HCT116 (cell line): ENCODE results near the gene CADPS. TPM values are rescaled to one million over a fixed set of nuclear protein-coding genes. Genes with fewer than 3 reads are reported as not detected.

ENCODE experiments used
- ATAC-seq: fragments of 200-7000 bp; cut with Tn5 transposase; 2 replicates; pipeline ENCODE4 v1.9.1; 2020; ENCODE audit warnings: mild to moderate bottlenecking, moderate library complexity
- BruUV-seq: library from RNA; stranded (reverse); fragments of 400-500 nt; replicated peaks from 2 replicates; lab custom pipeline; 2021; lab: Mats Ljungman, UMichigan
- CTCF ChIA-PET: fragments of 300-600 bp; sonication (Branson Sonifier 250); formaldehyde crosslinking; loops from one replicate; lab custom pipeline; 2021; ENCODE audit warnings: antibody characterized with exemption; lab: Charles Lee
- POLR2A ChIA-PET: fragments of 300-600, 350-600 bp; sonication (Branson Sonifier 250); formaldehyde crosslinking; loops from one replicate; lab custom pipeline; 2021; ENCODE audit warnings: antibody characterized with exemption; lab: Charles Lee
- RAD21 ChIA-PET, 2 experiments: fragments of 300-600 bp; sonication (Branson Sonifier 250); formaldehyde crosslinking; loops; one replicate each; lab custom pipeline; 2023; ENCODE audit warnings: low total read pairs in 2 of 2; ENCODE audit not compliant: uncharacterized antibody in 2 of 2, unreplicated experiment in 2 of 2, low non-redundant PET in 1 of 2; lab: Charles Lee
- DNase-seq: peaks from one replicate; pipeline ENCODE4 v3.0.0-alpha.2; 2010; ENCODE audit warnings: low read depth, low spot score
- H2AFZ ChIP-seq: fragments of 200-600 bp; shearing (Covaris generic), sonication (generic); 2 replicates; pipeline ENCODE4 v1.6.1; 2017; ENCODE audit warnings: low read depth, mixed run types, mixed read lengths, antibody characterized with exemption, low read length; ENCODE audit not compliant: poor library complexity, severe bottlenecking
- H3K27ac ChIP-seq: 2 replicates; pipeline ENCODE4 v1.5.1; 2012; ENCODE audit warnings: low read depth, low read length
- H3K27me3 ChIP-seq: fragments of 200-600 bp; sonication (generic); 2 replicates; pipeline ENCODE4 v1.6.1; 2016; ENCODE audit warnings: mixed run types, low read length, mixed read lengths; ENCODE audit not compliant: insufficient read depth
- H3K36me3 ChIP-seq, 2 experiments: fragments of 200-500 bp in 1 of 2; fragments of 200-600 bp in 1 of 2; sonication (Bioruptor generic) in 1 of 2; sonication (generic) in 1 of 2; 2 replicates each; pipeline versions ENCODE4 v1.5.1 to v1.6.1; 2014 to 2016; ENCODE audit warnings: low read length in 2 of 2, inconsistent platforms in 1 of 2, mixed read lengths in 1 of 2, mixed run types in 1 of 2; ENCODE audit not compliant: insufficient read depth in 2 of 2, control insufficient read depth in 1 of 2
- H3K4me1 ChIP-seq, 2 experiments: fragments of 200-600 bp in 1 of 2; sonication (generic) in 1 of 2; 2 replicates each; pipeline versions ENCODE4 v1.5.1 to v1.6.1; 2012 to 2017; ENCODE audit warnings: low read length in 2 of 2, inconsistent platforms in 1 of 2, mild to moderate bottlenecking in 1 of 2, mixed read lengths in 1 of 2, mixed run types in 1 of 2, moderate library complexity in 1 of 2; ENCODE audit not compliant: insufficient read depth in 2 of 2, control insufficient read depth in 1 of 2
- H3K4me2 ChIP-seq: fragments of 200-600 bp; sonication (generic); 2 replicates; pipeline ENCODE4 v1.6.1; 2017; ENCODE audit warnings: mixed run types, low read length, mixed read lengths
- H3K4me3 ChIP-seq, 2 experiments: fragments of 200-600 bp in 1 of 2; sonication (generic) in 1 of 2; replicated peaks in 1 of 2; 2 replicates each; pipeline ENCODE4 v1.5.1; 2011 to 2016; ENCODE audit warnings: low read length in 2 of 2, control low read depth in 1 of 2, low read depth in 1 of 2, mild to moderate bottlenecking in 1 of 2, mixed read lengths in 1 of 2, mixed run types in 1 of 2
- H3K79me2 ChIP-seq: fragments of 200-600 bp; sonication (generic); 2 replicates; pipeline ENCODE4 v1.6.1; 2017; ENCODE audit warnings: mild to moderate bottlenecking, mixed run types, low read length, moderate library complexity, mixed read lengths; ENCODE audit not compliant: insufficient read depth
- H3K9ac ChIP-seq: fragments of 200-600 bp; sonication (generic); 2 replicates; pipeline ENCODE4 v1.6.1; 2016; ENCODE audit warnings: low read length, mixed read lengths
- H3K9me2 ChIP-seq: fragments of 200-600 bp; sonication (generic), shearing (Covaris generic); 2 replicates; pipeline ENCODE4 v1.6.1; 2017; ENCODE audit warnings: mixed run types, mild to moderate bottlenecking, moderate library complexity; ENCODE audit not compliant: insufficient read depth
- H3K9me3 ChIP-seq, 2 experiments: fragments of 200-500 bp in 1 of 2; fragments of 200-600 bp in 1 of 2; sonication (Bioruptor generic) in 1 of 2; sonication (generic) in 1 of 2; 2 replicates each; pipeline ENCODE4 v1.6.1; 2014 to 2017; ENCODE audit warnings: low read length in 2 of 2, mixed read lengths in 2 of 2, inconsistent platforms in 1 of 2, low read depth in 1 of 2, mild to moderate bottlenecking in 1 of 2, mixed run types in 1 of 2, moderate library complexity in 1 of 2; ENCODE audit not compliant: control insufficient read depth in 1 of 2, insufficient read depth in 1 of 2
- H4K20me1 ChIP-seq: fragments of 200-600 bp; sonication (generic), shearing (Covaris generic); 2 replicates; pipeline ENCODE4 v1.6.1; 2017; ENCODE audit warnings: mixed run types, mild to moderate bottlenecking, moderate library complexity; ENCODE audit not compliant: insufficient read depth
- CEBPB ChIP-seq: IDR thresholded peaks from 2 replicates; pipeline ENCODE4 v1.6.1; 2012; ENCODE audit warnings: low read depth
- CTCF ChIP-seq, 3 experiments: fragments of 200-600 bp in 1 of 3; sonication (generic) in 1 of 3; IDR thresholded peaks in 2 of 3; conservative IDR thresholded peaks in 1 of 3; 2 replicates each; pipeline ENCODE4 v1.5.1; 2012 to 2017; ENCODE audit warnings: low read depth in 2 of 3, low read length in 2 of 3, antibody characterized with exemption in 1 of 3, borderline replicate concordance in 1 of 3, control low read depth in 1 of 3, mild to moderate bottlenecking in 1 of 3, mixed read lengths in 1 of 3, mixed run types in 1 of 3, moderate library complexity in 1 of 3; ENCODE audit not compliant: insufficient read depth in 1 of 3
- POLR2A ChIP-seq: IDR thresholded peaks from 2 replicates; pipeline ENCODE4 v1.7.0; 2011; ENCODE audit warnings: borderline replicate concordance; ENCODE audit not compliant: insufficient read depth, insufficient read length; ENCODE audit errors: extremely low read depth
- SIN3A ChIP-seq: IDR thresholded peaks from 2 replicates; pipeline ENCODE4 v1.6.1; 2012; ENCODE audit warnings: low read depth
- YY1 ChIP-seq: IDR thresholded peaks from 2 replicates; pipeline ENCODE4 v1.6.1; 2011; ENCODE audit warnings: low read length, low read depth, moderate library complexity, mild to moderate bottlenecking; ENCODE audit not compliant: insufficient replicate concordance; ENCODE audit errors: extremely low read depth
- ZNF274 ChIP-seq: fragments of 200-500 bp; sonication (Bioruptor generic); IDR thresholded peaks from 2 replicates; pipeline ENCODE4 v1.6.1; 2014; ENCODE audit warnings: mild to moderate bottlenecking, low read depth, low read length, inconsistent platforms
- intact Hi-C: fragments of 100-400 bp; cut with micrococcal nuclease; formaldehyde crosslinking; loops from 2 replicates; pipeline ENCODE4 v1.10.0; 2022
- total RNA-seq: library from RNA; stranded (reverse); gene quantifications from one replicate; pipeline ENCODE4 v1.2.1, GENCODE V29; 2021; ENCODE audit not compliant: unreplicated experiment
- TF ChIP-seq, protein P1 (sequence below): IDR thresholded peaks from 2 replicates; pipeline ENCODE4 v1.6.1; 2012

The CADPS gene
- total RNA-seq, 1 experiment from 2014 or later: not detected

DNA sequence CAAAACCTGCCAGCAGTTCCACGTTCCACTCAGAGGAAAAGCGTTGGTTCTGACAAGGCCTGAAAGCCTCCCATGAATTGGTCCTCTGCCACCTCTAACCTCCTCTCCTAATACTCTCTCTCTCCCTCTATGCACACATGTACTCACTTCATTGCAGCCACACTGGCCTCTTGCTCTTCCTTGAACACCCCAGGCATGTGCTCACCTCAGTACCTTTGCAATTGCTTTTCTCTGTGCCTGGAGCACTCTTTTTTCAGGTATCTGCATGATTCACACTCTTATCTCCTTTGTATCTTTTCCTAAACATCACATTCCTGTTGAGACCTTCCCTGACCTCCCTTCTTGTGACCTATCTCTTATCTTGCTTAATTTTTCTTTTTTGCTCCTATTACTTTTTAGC, 323.7 kb downstream of the CADPS start (continued):
- TF ChIP-seq CTCF (IDR thresholded peaks at IDR 0.05 in 2 of 3, conservative IDR thresholded peaks at IDR 0.05 in 1 of 3; ENCODE audit: borderline replicate concordance in 1 of 3, insufficient read depth in 1 of 3, low read depth in 2 of 3, low read length in 2 of 3) (no peak), SIN3A (no peak), POLR2A (no peak)
- TF ChIP-seq, protein P1, sequence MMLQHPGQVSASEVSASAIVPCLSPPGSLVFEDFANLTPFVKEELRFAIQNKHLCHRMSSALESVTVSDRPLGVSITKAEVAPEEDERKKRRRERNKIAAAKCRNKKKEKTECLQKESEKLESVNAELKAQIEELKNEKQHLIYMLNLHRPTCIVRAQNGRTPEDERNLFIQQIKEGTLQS: no peak

- POLR2A ChIA-PET: no interaction called here
- Histone ChIP-seq H3K4me1 (no peaks in the 10 kb centered on the region; a peak in 1 of 4 replicates), H3K9me3 (no peaks in the 10 kb centered on the region), H4K20me1 (no peaks in the 10 kb centered on the region), H3K27ac (no peak overlapping the region), H3K4me2 (no peak overlapping the region), H3K36me3 (no peaks in the 10 kb centered on the region)
- intact Hi-C loops: no loop called here
- no TSS peak for BruUV-seq
- DNase-seq: no peak
- TF ChIP-seq YY1 (no peak), ZNF274 (no peak), CEBPB (no peak)
- TF ChIP-seq, all 23 proteins: peak for 0
- ChIA-PET CTCF (no interaction called here), RAD21 (no interaction called here)
- H3K9ac ChIP-seq: no peak overlapping the region
- H3K9me2 ChIP-seq: no peaks in the 10 kb centered on the region
- no peak overlapping the region for H3K4me3 ChIP-seq
- no peak for ATAC-seq
- no peaks in the 10 kb centered on the region for H3K79me2 ChIP-seq
- H2AFZ ChIP-seq: no peak overlapping the region
- peaks cover 39% of the 10 kb centered on the region for H3K27me3 ChIP-seq
Measured at GRCh38 chr3:62550439-62550838, 324.8 kb downstream of the CADPS start.
